Muscle of leg (tissue), 11 donors: ENCODE measurements around the gene COBL. TPM values are rescaled to one million over a fixed set of nuclear protein-coding genes. Genes with fewer than 3 reads are reported as not detected.

Experiments used
- DNase-seq: peaks from one replicate; pipeline ENCODE4 v3.0.0; 2013
- H3K27ac ChIP-seq: one replicate; pipeline ENCODE4 v1.5.1; 2013; ENCODE audit warnings: mild to moderate bottlenecking, low read length, control low read depth
- H3K27me3 ChIP-seq: one replicate; pipeline ENCODE4 v1.6.1; 2013; ENCODE audit warnings: low read length; ENCODE audit not compliant: control insufficient read depth, insufficient read depth
- H3K36me3 ChIP-seq: one replicate; pipeline ENCODE4 v1.6.1; 2013; ENCODE audit warnings: low read length; ENCODE audit not compliant: control insufficient read depth, insufficient read depth
- H3K4me1 ChIP-seq: one replicate; pipeline ENCODE4 v1.6.1; 2013; ENCODE audit warnings: low read length; ENCODE audit not compliant: control insufficient read depth, insufficient read depth
- H3K4me3 ChIP-seq: one replicate; pipeline ENCODE4 v1.5.1; 2013; ENCODE audit warnings: low read length, control low read depth
- H3K9me3 ChIP-seq: replicated peaks from 2 replicates; pipeline ENCODE4 v1.6.1; 2013; ENCODE audit warnings: low read depth, low read length; ENCODE audit not compliant: control insufficient read depth
- WGBS: methylation state at CpG from one replicate; pipeline ENCODE4 v1.1.5; 2013; ENCODE audit warnings: missing lambda C conversion rate; ENCODE audit not compliant: insufficient coverage; 5-methylcytosine and 5-hydroxymethylcytosine counted together
- polyA plus RNA-seq, 8 donors: library from polyadenylated mRNA; unstranded; fragments of 120-200 nt; gene quantifications; one replicate each; pipeline versions ENCODE4 v1.2.1 to v1.2.3, GENCODE V29; 2013; ENCODE audit warnings: inconsistent platforms in 1 of 8, low replicate concordance in 1 of 8; ENCODE audit not compliant: insufficient read length in 8 of 8, insufficient read depth in 1 of 8
- total RNA-seq: library from RNA; stranded (reverse); fragments of 120-200 nt; gene quantifications from one replicate; pipeline ENCODE4 v1.2.4, GENCODE V29; 2013

COBL gene
- total and polyA plus RNA-seq, 9 donors: 60.6 to 122 (median 94.2) TPM

- Histone ChIP-seq H3K27me3 (no peaks in the 10 kb centered on the region), H3K9me3 (no peaks in the 10 kb centered on the region), H3K4me3 (no peak overlapping the region), H3K27ac (no peak overlapping the region), H3K36me3 (no peaks in the 10 kb centered on the region), H3K4me1 (no peaks in the 10 kb centered on the region)
- WGBS: 97% methylated on average over 4 of the region's 14 CpGs
- DNase-seq: no peak
Measured at GRCh38 chr7:51053160-51053925, 263.3 kb downstream of the COBL start.

- no peak for DNase-seq
- WGBS: 36% methylated on average over 3 of the region's 5 CpGs
- no peaks in the 10 kb centered on the region for H3K9me3 ChIP-seq
Measured at GRCh38 chr7:51046482-51046881, 270.1 kb downstream of the COBL start.

GRCh38 chr7:51046103-51046466 lies 270.5 kb downstream of the COBL start:
- no peak overlapping the region for H3K4me3 ChIP-seq
- no peaks in the 10 kb centered on the region for H3K9me3 ChIP-seq
- DNase-seq: no peak
- WGBS: 75% methylated on average over 3 of the region's 4 CpGs
- H3K27ac ChIP-seq: no peak overlapping the region
- no peaks in the 10 kb centered on the region for H3K36me3 ChIP-seq
- H3K27me3 ChIP-seq: no peaks in the 10 kb centered on the region
- peaks cover 4% of the 10 kb centered on the region for H3K4me1 ChIP-seq

More at GRCh38 chr7:51046482-51046881, 270.1 kb downstream of the COBL start:
- no peaks in the 10 kb centered on the region for H3K27me3 ChIP-seq
- H3K4me3 ChIP-seq: no peak overlapping the region
- no peak overlapping the region for H3K27ac ChIP-seq
- H3K4me1 ChIP-seq: peaks cover 4% of the 10 kb centered on the region
- no peaks in the 10 kb centered on the region for H3K36me3 ChIP-seq

GRCh38 chr7:51045319-51046102 lies 271.1 kb downstream of the COBL start:
- DNase-seq: no peak
- Histone ChIP-seq H3K4me1 (peaks cover 4% of the 10 kb centered on the region), H3K36me3 (no peaks in the 10 kb centered on the region), H3K27ac (no peak overlapping the region), H3K9me3 (no peaks in the 10 kb centered on the region), H3K27me3 (no peaks in the 10 kb centered on the region), H3K4me3 (no peak overlapping the region)
- 81% methylated on average over 9 of the region's 14 CpGs for WGBS

- Histone ChIP-seq H3K27ac (no peak overlapping the region), H3K36me3 (no peaks in the 10 kb centered on the region), H3K4me3 (no peak overlapping the region), H3K4me1 (peaks cover 4% of the 10 kb centered on the region), H3K9me3 (no peaks in the 10 kb centered on the region), H3K27me3 (no peaks in the 10 kb centered on the region)
- 71% methylated on average over 11 of the region's 14 CpGs for WGBS
- no peak for DNase-seq
Measured at GRCh38 chr7:51043461-51043860, 273.1 kb downstream of the COBL start.

GRCh38 chr7:51040787-51041186 lies 275.8 kb downstream of the COBL start:
- Histone ChIP-seq H3K4me1 (peaks cover under 1% of the 10 kb centered on the region), H3K36me3 (no peaks in the 10 kb centered on the region), H3K27me3 (no peaks in the 10 kb centered on the region), H3K4me3 (no peak overlapping the region), H3K27ac (no peak overlapping the region), H3K9me3 (no peaks in the 10 kb centered on the region)
- DNase-seq: peak; percentile 19
- 21% methylated on average over 4 of the region's 6 CpGs for WGBS

- 100% methylated on average over 3 of the region's 3 CpGs for WGBS
- Histone ChIP-seq H3K27ac (no peak overlapping the region), H3K27me3 (peaks cover 2% of the 10 kb centered on the region), H3K4me3 (no peak overlapping the region), H3K36me3 (no peaks in the 10 kb centered on the region), H3K4me1 (peaks cover 5% of the 10 kb centered on the region), H3K9me3 (no peaks in the 10 kb centered on the region)
- no peak for DNase-seq
Measured at GRCh38 chr7:51038573-51038972, 278.0 kb downstream of the COBL start.

- DNase-seq: peak; percentile 54
- H3K27ac ChIP-seq: no peak overlapping the region
- WGBS: no CpG with 5 or more reads among the region's 8 CpGs
- H3K36me3 ChIP-seq: no peaks in the 10 kb centered on the region
- H3K4me1 ChIP-seq: peaks cover 5% of the 10 kb centered on the region
- no peak overlapping the region for H3K4me3 ChIP-seq
- H3K9me3 ChIP-seq: no peaks in the 10 kb centered on the region
- peaks cover 2% of the 10 kb centered on the region for H3K27me3 ChIP-seq
Measured at GRCh38 chr7:51035716-51036115, 280.9 kb downstream of the COBL start.

- Histone ChIP-seq H3K27ac (no peak overlapping the region), H3K27me3 (peaks cover 2% of the 10 kb centered on the region), H3K9me3 (no peaks in the 10 kb centered on the region), H3K4me1 (peaks cover 5% of the 10 kb centered on the region), H3K4me3 (no peak overlapping the region), H3K36me3 (no peaks in the 10 kb centered on the region)
- peak; percentile 21 for DNase-seq
- 32% methylated on average over 2 of the region's 10 CpGs for WGBS
Measured at GRCh38 chr7:51034521-51035264, 281.9 kb downstream of the COBL start.
